Hematopoietic multipotent progenitor cell (in vitro differentiated cells): ENCODE data around the gene POGLUT3. TPM values are rescaled to one million over a fixed set of nuclear protein-coding genes. Genes with fewer than 3 reads are reported as not detected.

Experiments used
- DNase-seq, 3 donors: peaks; one replicate each; pipeline ENCODE4 v3.0.0-alpha.2; 2011 to 2015; ENCODE audit warnings: low read depth in 2 of 3, low spot score in 2 of 3
- total RNA-seq: library from RNA; depleted of rRNA; stranded (reverse); fragments of >200 nt; gene quantifications from one replicate; pipeline ENCODE4 v1.2.3, GENCODE V29; 2012

The POGLUT3 gene
- total RNA-seq, result 5.4 TPM

GRCh38 chr11:108498046-108498815 lies at the start of gene POGLUT3:
Gene POGLUT3 (minus strand): TSS chr11:108498384. CDS start chr11:108498366, 18 bp downstream.
- peak; percentile 19 to 59 (median 46) for DNase-seq

- no peak for DNase-seq
Measured at GRCh38 chr11:108545909-108546501, 47.8 kb upstream of the POGLUT3 start.

- DNase-seq, result no peak
Measured at GRCh38 chr11:108543316-108543964, 45.3 kb upstream of the POGLUT3 start.

- DNase-seq, result no peak
Measured at GRCh38 chr11:108541531-108541930, 43.3 kb upstream of the POGLUT3 start.

- DNase-seq, result no peak
Measured at GRCh38 chr11:108538502-108538901, 40.3 kb upstream of the POGLUT3 start.

GRCh38 chr11:108538022-108538424 lies 39.8 kb upstream of the POGLUT3 start:
- no peak for DNase-seq

GRCh38 chr11:108536783-108537182 lies 38.6 kb upstream of the POGLUT3 start:
- no peak for DNase-seq

- DNase-seq, result no peak
Measured at GRCh38 chr11:108535384-108535955, 37.3 kb upstream of the POGLUT3 start.

- DNase-seq, result no peak
Measured at GRCh38 chr11:108534274-108534882, 36.2 kb upstream of the POGLUT3 start.

- DNase-seq, result no peak
Measured at GRCh38 chr11:108530426-108530825, 32.2 kb upstream of the POGLUT3 start.

- no peak for DNase-seq
Measured at GRCh38 chr11:108527382-108527781, 29.2 kb upstream of the POGLUT3 start.

GRCh38 chr11:108525161-108525560 lies 27.0 kb upstream of the POGLUT3 start:
- no peak for DNase-seq

- no peak for DNase-seq
Measured at GRCh38 chr11:108524422-108524821, 26.2 kb upstream of the POGLUT3 start.

- DNase-seq, result no peak
Measured at GRCh38 chr11:108522318-108522717, 24.1 kb upstream of the POGLUT3 start.

- DNase-seq, result no peak
Measured at GRCh38 chr11:108518581-108518980, 20.4 kb upstream of the POGLUT3 start.

GRCh38 chr11:108516125-108516524 lies 17.9 kb upstream of the POGLUT3 start:
- DNase-seq, result no peak

- no peak for DNase-seq
Measured at GRCh38 chr11:108512708-108513107, 14.5 kb upstream of the POGLUT3 start.

- no peak for DNase-seq
Measured at GRCh38 chr11:108511851-108512474, 13.8 kb upstream of the POGLUT3 start.

- no peak for DNase-seq
Measured at GRCh38 chr11:108508653-108509593, 10.7 kb upstream of the POGLUT3 start.
